Measurements from ENCODE around the gene GRK1. TPM values are rescaled to one million over a fixed set of nuclear protein-coding genes. Genes with fewer than 3 reads are reported as not detected.
"Not testable (repeated sequence)": the region's sequence is repeated elsewhere in the genome, so short reads cannot be mapped to it uniquely, and the experiment has no call there.

The GRK1 gene
- total RNA-seq, 2 experiments from 2014 or later: not detected

- Histone ChIP-seq H3K4me1 (ENCODE audit: insufficient read depth, low read length, poor library complexity, severe bottlenecking) (no peaks in the 10 kb centered on the region), H3K9me3 (ENCODE audit: low read length) (no peaks in the 10 kb centered on the region), H3K27ac (ENCODE audit: low read depth, low read length, poor library complexity, severe bottlenecking) (no peak overlapping the region), H4K20me1 (ENCODE audit: insufficient read depth, low read length) (no peaks in the 10 kb centered on the region), H3K79me2 (ENCODE audit: insufficient read depth, low read depth, low read length) (peaks cover 20% of the 10 kb centered on the region; the same call in 1 of the 2 replicates), H3K36me3 (ENCODE audit: insufficient read depth, low read length) (peaks cover 71% of the 10 kb centered on the region), H3K4me2 (ENCODE audit: low read length) (no peak overlapping the region), H3K9me2 (ENCODE audit: insufficient read depth, low read length) (no peaks in the 10 kb centered on the region), H3K4me3 (ENCODE audit: low read depth, low read length, poor library complexity, severe bottlenecking) (no peak overlapping the region), H2AFZ (ENCODE audit: low read length) (no peak overlapping the region)
- POLR2A ChIA-PET: no interaction called here
- intact Hi-C loops (cut with micrococcal nuclease; ENCODE audit: unreplicated experiment): no loop called here
- TF ChIP-seq CTCF (conservative IDR thresholded peaks at IDR 0.05; ENCODE audit: low read length) (no peak), EZH2phosphoT487 (IDR thresholded peaks at IDR 0.05; ENCODE audit: borderline replicate concordance, low read depth, low read length) (no peak)
- no TSS peak for BruUV-seq (replicated peaks)
- CTCF ChIA-PET (ENCODE audit: unreplicated experiment): no interaction called here
- no peak for DNase-seq (ENCODE audit: low spot score)
Observed at GRCh38 chr13:113620036-113620796, 46.8 kb upstream of the GRK1 start.

- Histone ChIP-seq H4K20me1 (ENCODE audit: insufficient read depth, low read length) (no peaks in the 10 kb centered on the region), H3K4me3 (ENCODE audit: low read depth, low read length, poor library complexity, severe bottlenecking) (no peak overlapping the region), H3K36me3 (ENCODE audit: insufficient read depth, low read length) (peaks cover 65% of the 10 kb centered on the region), H3K4me1 (ENCODE audit: insufficient read depth, low read length, poor library complexity, severe bottlenecking) (no peaks in the 10 kb centered on the region), H3K27ac (ENCODE audit: low read depth, low read length, poor library complexity, severe bottlenecking) (no peak overlapping the region), H3K9me3 (ENCODE audit: low read length) (no peaks in the 10 kb centered on the region), H3K79me2 (ENCODE audit: insufficient read depth, low read depth, low read length) (peaks cover 20% of the 10 kb centered on the region; the same call in 1 of the 2 replicates), H2AFZ (ENCODE audit: low read length) (no peak overlapping the region), H3K4me2 (ENCODE audit: low read length) (no peak overlapping the region), H3K9me2 (ENCODE audit: insufficient read depth, low read length) (no peaks in the 10 kb centered on the region)
- no TSS peak for BruUV-seq (replicated peaks)
- CTCF ChIA-PET (ENCODE audit: unreplicated experiment): no interaction called here
- no peak for DNase-seq (ENCODE audit: low spot score)
- POLR2A ChIA-PET: no interaction called here
- TF ChIP-seq EZH2phosphoT487 (IDR thresholded peaks at IDR 0.05; ENCODE audit: borderline replicate concordance, low read depth, low read length) (no peak), CTCF (conservative IDR thresholded peaks at IDR 0.05; ENCODE audit: low read length) (no peak)
- intact Hi-C loops (cut with micrococcal nuclease; ENCODE audit: unreplicated experiment): no loop called here
Observed at GRCh38 chr13:113621046-113621445, 46.0 kb upstream of the GRK1 start.

- H2AFZ ChIP-seq (ENCODE audit: low read length); H3K4me3 ChIP-seq (ENCODE audit: low read depth, low read length, poor library complexity, severe bottlenecking); H3K27ac ChIP-seq (ENCODE audit: low read depth, low read length, poor library complexity, severe bottlenecking); H4K20me1 ChIP-seq (ENCODE audit: insufficient read depth, low read length); H3K9me2 ChIP-seq (ENCODE audit: insufficient read depth, low read length); DNase-seq (ENCODE audit: low spot score); H3K4me2 ChIP-seq (ENCODE audit: low read length); H3K9me3 ChIP-seq (ENCODE audit: low read length); BruUV-seq (replicated peaks); H3K4me1 ChIP-seq (ENCODE audit: insufficient read depth, low read length, poor library complexity, severe bottlenecking); intact Hi-C loops (cut with micrococcal nuclease; ENCODE audit: unreplicated experiment); POLR2A ChIA-PET; CTCF ChIA-PET (ENCODE audit: unreplicated experiment): not testable (repeated sequence)
- Histone ChIP-seq H3K79me2 (ENCODE audit: insufficient read depth, low read depth, low read length) (peaks cover 16% of the 10 kb centered on the region; the same call in 1 of the 2 replicates), H3K36me3 (ENCODE audit: insufficient read depth, low read length) (peaks cover 64% of the 10 kb centered on the region)
Observed at GRCh38 chr13:113621498-113621897, 45.5 kb upstream of the GRK1 start.

GRCh38 chr13:113621986-113622550 lies 45.0 kb upstream of the GRK1 start:
- Histone ChIP-seq H3K36me3 (ENCODE audit: insufficient read depth, low read length) (peaks cover 64% of the 10 kb centered on the region), H3K79me2 (ENCODE audit: insufficient read depth, low read depth, low read length) (peaks cover 15% of the 10 kb centered on the region; the same call in 1 of the 2 replicates)
- H3K9me2 ChIP-seq (ENCODE audit: insufficient read depth, low read length); H3K4me1 ChIP-seq (ENCODE audit: insufficient read depth, low read length, poor library complexity, severe bottlenecking); POLR2A ChIA-PET; intact Hi-C loops (cut with micrococcal nuclease; ENCODE audit: unreplicated experiment); H2AFZ ChIP-seq (ENCODE audit: low read length); H3K27ac ChIP-seq (ENCODE audit: low read depth, low read length, poor library complexity, severe bottlenecking); H4K20me1 ChIP-seq (ENCODE audit: insufficient read depth, low read length); DNase-seq (ENCODE audit: low spot score); H3K4me2 ChIP-seq (ENCODE audit: low read length); BruUV-seq (replicated peaks); CTCF ChIA-PET (ENCODE audit: unreplicated experiment); H3K4me3 ChIP-seq (ENCODE audit: low read depth, low read length, poor library complexity, severe bottlenecking); H3K9me3 ChIP-seq (ENCODE audit: low read length): not testable (repeated sequence)
